GM23248 (cell line): ENCODE data around the gene APP. TPM values are rescaled to one million over a fixed set of nuclear protein-coding genes. Genes with fewer than 3 reads are reported as not detected.

Experiments
- DNase-seq: peaks from one replicate; pipeline ENCODE4 v3.0.0-alpha.2; 2015
- H2AFZ ChIP-seq: fragments of 200-600 bp; sonication (generic); 2 replicates; pipeline ENCODE4 v1.6.1; 2016; ENCODE audit warnings: antibody characterized with exemption
- H3F3A ChIP-seq: fragments of 200-600 bp; sonication (generic); 2 replicates; pipeline ENCODE4 v1.6.1; 2016; ENCODE audit warnings: mild to moderate bottlenecking, antibody characterized with exemption, mixed run types; ENCODE audit not compliant: insufficient read depth
- H3K27ac ChIP-seq: fragments of 200-600 bp; sonication (generic); 2 replicates; pipeline ENCODE4 v1.5.1; 2016; ENCODE audit warnings: mild to moderate bottlenecking
- H3K27me3 ChIP-seq: fragments of 200-600 bp; sonication (generic); replicated peaks from 2 replicates; pipeline ENCODE4 v1.6.1; 2016; ENCODE audit warnings: mild to moderate bottlenecking; ENCODE audit not compliant: insufficient read depth
- H3K36me3 ChIP-seq: fragments of 200-600 bp; sonication (generic); 2 replicates; pipeline ENCODE4 v1.6.1; 2016; ENCODE audit warnings: low read depth, mild to moderate bottlenecking
- H3K4me1 ChIP-seq: fragments of 200-600 bp; sonication (generic); 2 replicates; pipeline ENCODE4 v1.6.1; 2016; ENCODE audit warnings: mild to moderate bottlenecking; ENCODE audit not compliant: insufficient read depth
- H3K4me2 ChIP-seq: fragments of 200-600 bp; sonication (generic); one replicate; pipeline ENCODE4 v1.6.1; 2016; ENCODE audit warnings: mild to moderate bottlenecking; ENCODE audit not compliant: unreplicated experiment
- H3K4me3 ChIP-seq: fragments of 200-600 bp; sonication (generic); 2 replicates; pipeline ENCODE4 v1.5.1; 2016; ENCODE audit warnings: mild to moderate bottlenecking
- H3K79me2 ChIP-seq: fragments of 200-600 bp; sonication (generic); 2 replicates; pipeline ENCODE4 v1.6.1; 2016; ENCODE audit warnings: mild to moderate bottlenecking; ENCODE audit not compliant: insufficient read depth
- H3K9ac ChIP-seq: fragments of 200-600 bp; sonication (generic); 2 replicates; pipeline ENCODE4 v1.6.1; 2016; ENCODE audit warnings: mild to moderate bottlenecking
- H3K9me2 ChIP-seq: fragments of 200-600 bp; sonication (generic); 2 replicates; pipeline ENCODE4 v1.6.1; 2016; ENCODE audit warnings: mixed run types, mild to moderate bottlenecking, moderate library complexity; ENCODE audit not compliant: insufficient read depth
- H3K9me3 ChIP-seq: fragments of 200-600 bp; sonication (generic); one replicate; pipeline ENCODE4 v1.6.1; 2017; ENCODE audit warnings: low read depth
- H4K20me1 ChIP-seq: fragments of 200-600 bp; sonication (generic); 2 replicates; pipeline ENCODE4 v1.6.0; 2016; ENCODE audit not compliant: insufficient read depth
- EZH2 ChIP-seq: fragments of 200-600 bp; sonication (generic); IDR thresholded peaks from 2 replicates; pipeline ENCODE4 v1.6.1; 2018; ENCODE audit warnings: antibody characterized with exemption, mild to moderate bottlenecking; ENCODE audit not compliant: insufficient read depth, poor library complexity, severe bottlenecking
- EZH2phosphoT487 ChIP-seq: fragments of 200-600 bp; sonication (generic); IDR thresholded peaks from 2 replicates; pipeline ENCODE4 v1.6.1; 2018; ENCODE audit warnings: antibody characterized with exemption, moderate library complexity, mild to moderate bottlenecking, low read depth; ENCODE audit not compliant: insufficient read depth
- WGBS, 2 experiments: methylation state at CpG; one replicate each; pipeline ENCODE4 v1.1.6; 2015 to 2017; ENCODE audit warnings: low lambda C conversion rate in 2 of 2, low coverage in 1 of 2; ENCODE audit errors: missing lambda C conversion rate in 2 of 2; 5-methylcytosine and 5-hydroxymethylcytosine counted together
- in situ Hi-C: fragments of 300-500 bp; cut with MboI; formaldehyde crosslinking; loops from 2 replicates; pipeline ENCODE4 v1.15.0; 2020
- polyA plus RNA-seq: library from polyadenylated mRNA; unstranded; fragments of >200 nt; fragmentation: Nextera tagmentation; extraction: Ambion mirVana; gene quantifications from 2 replicates; pipeline ENCODE4 v1.2.1, GENCODE V29; 2016
- total RNA-seq: library from RNA; depleted of rRNA; stranded (reverse); fragments of >200 nt; shearing (Covaris generic); gene quantifications from 2 replicates; pipeline ENCODE4 v1.2.3, GENCODE V29; 2014

APP gene
- total and polyA plus RNA-seq, 2 experiments from 2014 or later = 35.0 to 292 TPM

DNA sequence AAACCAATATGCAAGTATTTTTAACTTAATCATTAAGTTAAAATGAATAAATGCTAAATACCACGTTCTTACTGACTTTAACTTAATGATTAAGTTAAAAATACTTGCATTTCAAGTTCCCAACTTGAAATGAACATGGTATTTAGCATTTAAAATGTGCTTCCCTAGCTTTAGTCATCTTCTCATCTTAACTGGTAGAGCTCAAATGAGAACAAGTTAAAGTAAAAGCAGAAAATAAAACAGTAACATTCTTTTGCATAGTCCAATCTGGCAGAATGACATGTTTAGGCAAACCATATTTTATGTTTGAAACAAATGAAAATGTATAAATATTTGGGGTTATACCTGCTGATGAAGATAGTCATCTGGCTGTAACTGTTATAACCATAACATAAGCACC lies 186.0 kb downstream of the APP start:
- DNase-seq = no peak
- H3K9ac ChIP-seq = no peak overlapping the region
- H3K4me1 ChIP-seq = no peaks in the 10 kb centered on the region
- H3K36me3 ChIP-seq = peaks cover 19% of the 10 kb centered on the region
- WGBS, 2 experiments = 97 to 100% methylated on average over 1 of the region's 1 CpG
- no peak overlapping the region for H3K4me3 ChIP-seq
- H4K20me1 ChIP-seq = no peaks in the 10 kb centered on the region
- H3K27ac ChIP-seq = no peak overlapping the region
- in situ Hi-C loops = no loop called here
- no peaks in the 10 kb centered on the region for H3K9me3 ChIP-seq
- H3K4me2 ChIP-seq = no peak overlapping the region
- no peak for TF ChIP-seq EZH2phosphoT487
- TF ChIP-seq EZH2 = no peak
- H3K79me2 ChIP-seq = no peaks in the 10 kb centered on the region
- no peaks in the 10 kb centered on the region for H3K9me2 ChIP-seq
- no peaks in the 10 kb centered on the region for H3F3A ChIP-seq
- no peak overlapping the region for H2AFZ ChIP-seq
- no peaks in the 10 kb centered on the region for H3K27me3 ChIP-seq

GRCh38 chr21:25983745-25984144 lies 186.8 kb downstream of the APP start:
- 63 to 85% methylated on average over 3 of the region's 3 CpGs for WGBS, 2 experiments
- DNase-seq = no peak
- H2AFZ ChIP-seq = no peak overlapping the region
- H3K4me3 ChIP-seq = no peak overlapping the region
- no peaks in the 10 kb centered on the region for H4K20me1 ChIP-seq
- no peaks in the 10 kb centered on the region for H3K9me2 ChIP-seq
- no peak overlapping the region for H3K4me2 ChIP-seq
- TF ChIP-seq EZH2phosphoT487 (no peak), EZH2 (no peak)
- H3K79me2 ChIP-seq = no peaks in the 10 kb centered on the region
- H3F3A ChIP-seq = no peaks in the 10 kb centered on the region
- no peak overlapping the region for H3K27ac ChIP-seq
- no peak overlapping the region for H3K9ac ChIP-seq
- no peaks in the 10 kb centered on the region for H3K9me3 ChIP-seq
- H3K27me3 ChIP-seq = no peaks in the 10 kb centered on the region
- H3K4me1 ChIP-seq = no peaks in the 10 kb centered on the region
- peaks cover 19% of the 10 kb centered on the region for H3K36me3 ChIP-seq
- in situ Hi-C loops = no loop called here

GRCh38 chr21:25980710-25981109 lies 189.9 kb downstream of the APP start:
- Histone ChIP-seq H3K4me2 (no peak overlapping the region), H3K27me3 (no peaks in the 10 kb centered on the region), H2AFZ (no peak overlapping the region), H3K4me1 (no peaks in the 10 kb centered on the region), H3K27ac (no peak overlapping the region), H3K36me3 (peaks cover 27% of the 10 kb centered on the region), H3K9me2 (no peaks in the 10 kb centered on the region), H3K9ac (no peak overlapping the region), H4K20me1 (no peaks in the 10 kb centered on the region), H3K4me3 (no peak overlapping the region), H3K79me2 (no peaks in the 10 kb centered on the region), H3F3A (no peaks in the 10 kb centered on the region), H3K9me3 (no peaks in the 10 kb centered on the region)
- DNase-seq = no peak
- in situ Hi-C loops = no loop called here
- TF ChIP-seq EZH2 (no peak), EZH2phosphoT487 (no peak)
- WGBS, 2 experiments = 99 to 100% methylated on average over 3 of the region's 3 CpGs

- H3K4me1 ChIP-seq = no peaks in the 10 kb centered on the region
- H3K36me3 ChIP-seq = peaks cover 31% of the 10 kb centered on the region
Measured at GRCh38 chr21:25979845-25980616, 190.5 kb downstream of the APP start.

More at GRCh38 chr21:25979845-25980616, 190.5 kb downstream of the APP start:
- H4K20me1 ChIP-seq = no peaks in the 10 kb centered on the region
- no peaks in the 10 kb centered on the region for H3K79me2 ChIP-seq
- no peak overlapping the region for H3K27ac ChIP-seq
- TF ChIP-seq EZH2phosphoT487 = no peak
- TF ChIP-seq EZH2 = no peak
- no peak overlapping the region for H2AFZ ChIP-seq
- H3F3A ChIP-seq = no peaks in the 10 kb centered on the region
- H3K27me3 ChIP-seq = no peaks in the 10 kb centered on the region
- in situ Hi-C loops = no loop called here
- H3K9me2 ChIP-seq = no peaks in the 10 kb centered on the region
- H3K4me2 ChIP-seq = no peak overlapping the region
- H3K9ac ChIP-seq = no peak overlapping the region
- DNase-seq = no peak
- no peaks in the 10 kb centered on the region for H3K9me3 ChIP-seq
- H3K4me3 ChIP-seq = no peak overlapping the region
- 74 to 81% methylated on average over 9 of the region's 9 CpGs for WGBS, 2 experiments
